GM19238 (cell line): Measurements from ENCODE around the gene FHIT.

Experiments used
- DNase-seq: peaks from one replicate; pipeline ENCODE4 v3.0.0; 2011; ENCODE audit warnings: low spot score; ENCODE audit not compliant: insufficient read length

FHIT gene

DNA sequence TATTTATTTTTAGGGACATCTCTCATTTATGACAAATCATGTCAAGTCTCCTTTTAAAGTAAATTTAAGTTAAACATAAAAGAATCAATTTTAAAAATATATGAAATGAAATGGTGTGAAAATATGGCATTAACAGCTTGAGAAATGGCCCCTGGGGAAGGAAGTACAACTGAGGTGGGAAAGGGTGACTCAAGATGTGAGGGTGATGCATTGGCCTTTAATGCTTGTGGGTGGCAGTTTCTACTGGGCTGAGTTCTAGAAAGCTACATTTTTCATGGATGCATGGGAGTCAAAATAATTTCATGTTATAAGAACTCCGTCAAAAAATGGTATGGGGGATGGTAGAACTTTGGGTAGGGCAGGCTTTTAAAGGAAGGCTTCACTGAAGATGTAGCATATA is 1492.6 kb downstream of the FHIT start:
- no peak for DNase-seq

DNA sequence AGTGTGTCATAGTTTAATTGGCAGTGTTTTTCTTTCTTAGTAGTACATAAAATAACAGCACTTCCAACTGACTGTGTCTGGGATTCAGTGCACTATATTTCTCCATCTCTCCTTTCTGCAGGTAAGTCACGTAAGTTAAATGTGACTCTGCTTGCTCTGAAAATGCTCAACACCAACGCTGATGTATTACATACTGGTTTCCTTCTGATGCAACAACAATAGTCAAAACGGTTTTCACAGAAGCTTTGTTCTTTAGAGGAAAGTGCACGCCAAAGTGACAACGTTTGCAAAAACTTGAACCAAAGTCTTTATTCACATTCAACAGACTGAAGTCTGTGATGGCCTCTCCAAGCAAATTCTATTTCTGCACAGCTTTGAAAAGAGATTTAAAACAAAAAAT is 1494.3 kb downstream of the FHIT start:
- no peak for DNase-seq

- DNase-seq = no peak
These were observed 1496.7 kb downstream of the FHIT start for GRCh38 chr3:59754456-59755129.

- no peak for DNase-seq
These were observed 1497.3 kb downstream of the FHIT start for GRCh38 chr3:59753808-59754450.

- DNase-seq = no peak
These were observed 1498.3 kb downstream of the FHIT start for GRCh38 chr3:59752925-59753324.

GRCh38 chr3:59751606-59752005 is 1499.6 kb downstream of the FHIT start:
- DNase-seq = no peak

DNA sequence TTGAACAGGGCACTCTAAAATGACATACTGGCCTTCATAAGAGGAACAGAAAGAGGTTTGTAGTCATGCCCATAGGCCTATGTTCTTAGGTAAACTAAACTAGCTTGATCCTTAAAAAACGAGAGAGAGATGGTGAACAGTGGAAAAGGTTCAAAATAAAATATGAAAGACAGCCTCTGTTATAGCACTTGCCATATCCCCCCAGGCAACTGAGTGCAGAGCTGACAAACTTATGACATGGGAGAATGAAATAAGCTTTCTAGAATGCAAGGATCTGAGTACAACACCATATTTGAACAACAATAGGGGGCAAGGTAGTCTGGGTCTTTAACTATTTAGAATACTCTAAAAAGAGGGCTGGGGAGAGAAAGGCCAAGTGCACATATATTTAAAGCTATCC is 1500.9 kb downstream of the FHIT start:
- no peak for DNase-seq

DNA sequence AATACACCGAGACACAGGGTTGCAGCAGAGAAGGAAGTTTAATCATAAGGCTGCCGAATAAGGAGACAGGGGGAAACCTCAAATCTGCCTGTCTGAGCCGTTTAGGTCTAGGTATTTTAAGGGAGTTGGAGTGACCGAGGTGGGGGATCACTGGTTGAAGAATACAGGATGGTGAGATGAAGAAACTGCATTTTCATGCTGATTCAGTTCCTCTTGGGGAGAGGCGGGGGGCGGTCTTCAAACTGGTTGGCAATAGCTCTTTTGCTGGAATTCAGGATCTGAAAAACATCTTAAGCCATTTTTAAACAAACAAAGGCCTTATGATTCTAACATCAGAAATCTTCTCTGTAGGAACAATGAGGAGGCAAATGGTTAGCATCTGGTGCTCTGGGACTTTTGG is 1502.0 kb downstream of the FHIT start:
- no peak for DNase-seq

- no peak for DNase-seq
These were observed 1504.7 kb downstream of the FHIT start for GRCh38 chr3:59746585-59746984.

- no peak for DNase-seq
These were observed 1514.0 kb downstream of the FHIT start for GRCh38 chr3:59737241-59737640.

DNA sequence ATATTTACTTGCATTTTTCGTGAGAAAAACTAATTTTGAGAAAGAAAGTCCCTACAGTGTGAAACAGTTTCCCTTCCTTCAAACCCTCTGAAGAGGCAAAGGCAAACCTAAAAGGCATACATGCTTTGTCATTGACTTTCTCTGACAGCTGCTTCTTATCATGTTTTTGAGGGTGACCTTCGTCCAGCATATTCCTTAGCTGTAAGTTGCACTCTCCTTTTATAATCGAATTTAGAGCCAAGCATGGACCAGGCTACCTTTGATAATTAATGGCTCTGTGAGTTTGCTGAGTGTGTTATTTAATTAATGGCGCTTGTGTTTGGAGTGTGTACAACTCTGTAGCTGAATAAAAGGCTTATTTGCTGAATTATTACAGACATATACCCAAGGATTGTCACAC is 1517.2 kb downstream of the FHIT start:
- no peak for DNase-seq

DNA sequence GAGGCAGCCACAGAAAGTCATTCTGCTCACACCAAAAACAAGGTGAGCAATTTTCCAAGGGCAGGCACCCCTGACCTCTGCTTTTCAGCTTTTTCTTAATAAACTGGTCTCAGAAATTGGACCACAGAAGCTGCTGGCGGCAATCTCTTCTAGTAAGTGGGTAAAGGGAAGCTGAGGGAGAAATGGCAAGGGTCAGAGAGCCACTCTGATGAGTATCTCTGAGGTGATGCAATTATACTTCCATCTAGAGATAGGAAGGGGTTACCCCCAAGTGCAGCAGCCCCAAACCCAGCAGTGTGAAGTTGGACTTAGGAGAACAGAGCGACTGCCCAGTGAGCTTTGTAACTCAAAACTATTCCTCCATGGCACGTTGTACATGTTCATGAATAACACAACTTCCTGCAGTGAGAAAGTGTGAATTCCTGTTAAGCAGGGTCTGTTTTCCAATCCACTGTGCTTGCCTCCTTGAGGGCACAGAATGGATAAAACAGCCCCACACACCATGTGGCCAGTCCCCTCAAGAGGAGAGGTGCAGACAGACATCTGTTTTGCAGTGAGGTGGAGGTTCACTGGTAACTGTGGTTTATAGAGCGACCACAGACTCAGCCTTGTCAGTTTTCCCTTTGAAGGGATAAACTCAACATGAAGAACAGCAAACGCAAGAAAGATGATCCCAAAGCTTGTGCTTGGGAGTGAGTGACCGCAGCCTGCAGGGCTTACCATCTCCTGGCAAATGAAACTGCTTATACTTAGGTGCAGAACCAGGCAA is 1518.0 kb downstream of the FHIT start:
- no peak for DNase-seq

- DNase-seq = no peak
These were observed 1519.3 kb downstream of the FHIT start for GRCh38 chr3:59731943-59732342.

DNA sequence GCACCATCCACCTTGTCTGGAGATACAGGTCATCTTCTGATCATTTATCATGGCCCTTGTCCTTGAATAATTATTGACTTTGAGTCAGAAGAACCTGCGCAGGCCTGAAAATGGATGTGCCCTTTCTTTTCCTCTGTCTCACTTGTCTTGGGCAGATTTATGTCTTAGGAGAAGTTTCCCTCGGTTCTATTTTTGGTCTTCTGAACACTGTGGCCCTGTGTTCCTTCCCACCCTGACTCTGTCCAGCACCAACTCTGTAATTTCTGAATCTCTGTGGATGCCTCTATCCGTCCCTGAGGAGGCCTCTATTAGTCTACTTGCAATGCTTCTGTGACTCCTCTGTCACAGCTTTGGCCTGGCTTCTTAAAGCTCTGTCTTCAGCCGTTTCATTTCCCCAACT is 1520.7 kb downstream of the FHIT start:
- no peak for DNase-seq

DNA sequence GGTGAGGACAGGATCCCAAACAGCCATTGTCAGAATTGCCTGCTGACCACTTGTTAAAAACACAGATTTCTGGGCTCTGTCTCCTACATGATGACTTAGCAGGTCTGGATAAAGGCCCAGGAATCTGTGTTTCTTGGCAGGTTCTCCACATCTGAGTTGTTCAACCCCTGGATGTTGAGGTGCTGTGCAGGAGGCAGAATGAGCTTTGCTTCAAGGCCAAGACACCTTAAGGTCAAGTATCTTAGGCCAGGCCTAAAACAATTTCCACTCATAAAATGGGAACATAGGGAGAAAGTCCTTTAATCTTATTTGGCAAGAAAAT is 1522.7 kb downstream of the FHIT start:
- DNase-seq = no peak

DNA sequence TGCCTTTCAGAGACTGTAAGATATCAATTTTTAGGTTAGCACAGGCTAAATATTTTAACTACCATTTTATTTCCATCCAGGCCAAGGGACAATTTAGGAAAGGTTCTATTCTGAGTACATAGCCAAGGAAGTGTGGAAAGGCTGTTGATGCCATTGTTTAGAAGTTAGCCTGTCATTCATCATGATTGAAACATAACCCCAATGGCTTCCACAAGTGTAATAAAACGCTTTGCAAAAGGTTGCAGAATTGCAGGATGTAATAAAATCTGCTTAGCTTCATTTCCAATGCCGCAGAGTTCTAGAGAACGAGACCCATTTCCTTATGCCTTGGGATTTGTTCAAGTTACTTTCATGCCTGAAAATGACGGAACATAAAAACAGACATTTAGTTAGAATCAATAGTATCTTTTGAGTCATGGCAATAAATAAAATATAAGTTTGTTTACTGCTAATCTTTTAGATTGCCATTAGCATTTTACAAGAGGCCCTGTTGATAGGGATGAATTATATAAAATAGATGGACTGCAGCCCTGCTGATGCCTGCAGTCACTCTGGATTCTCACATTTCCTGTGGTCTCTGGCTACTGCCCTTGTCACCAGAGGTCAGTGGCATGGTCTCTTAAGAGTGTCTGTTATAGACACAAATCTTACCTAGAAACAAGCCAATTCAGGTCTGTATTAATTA is 1523.2 kb downstream of the FHIT start:
- DNase-seq = no peak

- DNase-seq = no peak
These were observed 1525.0 kb downstream of the FHIT start for GRCh38 chr3:59726279-59726678.

DNA sequence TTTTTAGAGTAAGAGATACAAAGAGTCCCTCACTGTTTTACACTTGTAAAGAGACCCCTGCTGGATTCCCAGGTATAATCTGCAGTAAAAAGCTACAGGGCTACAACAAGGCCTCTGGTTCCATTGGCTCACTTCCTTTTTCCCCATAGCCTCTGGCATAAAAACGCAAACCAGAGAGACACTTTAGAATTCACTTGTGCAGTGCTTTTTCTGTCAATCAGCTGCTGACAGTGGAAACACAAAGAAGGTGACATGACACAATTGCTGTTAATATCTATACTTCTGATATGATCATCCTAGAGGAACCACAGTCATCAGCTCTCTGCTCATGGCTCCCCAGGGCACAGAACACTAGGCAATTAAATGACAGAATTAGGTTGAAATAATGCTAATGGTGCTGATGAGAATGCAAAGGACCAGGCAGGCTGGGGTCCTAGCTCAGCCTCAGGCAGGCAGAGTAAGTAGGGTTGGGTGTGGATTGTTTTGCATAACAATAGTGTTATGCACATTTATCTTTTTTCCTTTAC is 1533.5 kb downstream of the FHIT start:
- DNase-seq = no peak

DNA sequence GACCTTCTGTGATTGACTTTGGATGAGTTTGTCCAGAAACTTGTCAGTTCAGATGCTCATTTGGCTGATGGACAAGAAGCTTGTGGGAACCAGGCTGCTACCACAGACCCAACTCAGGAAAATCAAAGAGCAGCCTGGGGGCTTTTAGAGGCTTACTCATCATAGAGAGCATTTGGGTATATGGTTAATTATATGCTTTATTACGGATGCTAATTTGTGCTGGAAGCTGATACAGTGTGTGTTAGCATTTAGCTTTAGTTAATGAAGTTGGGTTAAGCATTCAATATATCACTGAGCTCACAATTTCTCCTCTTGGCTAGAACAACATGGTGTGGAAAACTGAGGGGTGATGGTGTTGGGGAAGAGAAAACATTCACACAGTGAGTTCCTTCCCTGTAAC is 1537.2 kb downstream of the FHIT start:
- no peak for DNase-seq

- DNase-seq = no peak
These were observed 1540.7 kb downstream of the FHIT start for GRCh38 chr3:59710554-59710953.

DNA sequence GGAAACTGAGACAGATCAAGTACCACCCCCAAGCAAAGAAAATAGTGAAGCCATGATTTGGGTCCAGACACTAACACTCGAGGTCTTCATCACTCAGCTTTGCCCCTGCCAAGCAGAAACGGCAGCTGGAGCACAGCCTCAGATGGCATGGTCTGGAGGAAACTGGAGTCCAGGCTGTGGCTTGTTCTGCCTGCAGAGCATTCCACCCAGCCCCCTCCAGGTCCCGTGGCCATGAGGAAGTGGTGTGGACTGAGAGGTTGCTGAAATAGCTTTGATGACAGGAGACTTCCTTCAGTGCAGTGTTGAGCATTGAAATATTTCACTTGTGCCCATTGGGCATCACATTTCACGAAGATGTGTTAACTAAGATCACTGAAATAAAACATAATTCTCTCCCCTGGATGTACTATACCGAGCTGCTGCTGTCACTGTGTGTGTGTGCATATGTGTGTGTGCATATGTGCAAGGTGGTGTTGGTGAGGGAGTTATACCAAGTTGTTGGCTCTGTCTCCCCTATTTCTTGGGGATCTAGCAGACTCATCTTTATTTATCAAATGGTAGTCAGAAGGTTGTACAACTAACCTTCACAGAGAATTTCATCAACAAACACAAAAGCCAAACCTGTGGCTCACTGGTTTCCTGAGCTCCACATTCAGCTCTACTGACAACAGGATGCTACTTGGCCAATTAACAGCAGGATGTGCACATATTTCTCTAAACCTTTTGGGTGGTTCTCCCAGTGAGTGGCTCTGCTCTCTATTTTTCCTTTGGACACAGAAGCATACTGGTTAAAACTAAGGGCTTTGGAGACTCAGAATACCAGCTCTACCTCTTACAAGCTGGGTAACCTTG is 1541.3 kb downstream of the FHIT start:
- no peak for DNase-seq
